Measurements from ENCODE around the gene AOAH.

- TF ChIP-seq CTCF (conservative IDR thresholded peaks at IDR 0.05; ENCODE audit: low read length) = no peak
- TF ChIP-seq EZH2phosphoT487 (IDR thresholded peaks at IDR 0.05; ENCODE audit: borderline replicate concordance) = no peak
These were observed 117.1 kb downstream of the AOAH start for GRCh38 chr7:36606976-36607720.

Measured in Loucy (cell line).